Adrenal gland (tissue), 12 donors: ENCODE measurements around the gene PCDHGB7. TPM values are rescaled to one million over a fixed set of nuclear protein-coding genes. Genes with fewer than 3 reads are reported as not detected.
"Not testable (repeated sequence)": the region's sequence is repeated elsewhere in the genome, so short reads cannot be mapped to it uniquely, and the experiment has no call there.

Experiments used
- DNase-seq, 7 donors: peaks; one replicate each; pipeline ENCODE4 v3.0.0-alpha.2; 2019 to 2020
- H3K27ac ChIP-seq, 5 donors: fragments of 200-600 bp; sonication (generic) in 4 of 5; 1 replicate in 3 of 5; 2 replicates in 2 of 5; pipeline versions ENCODE4 v1.5.1 to v1.8.0; 2016 to 2020; ENCODE audit warnings: mild to moderate bottlenecking in 1 of 5
- H3K27me3 ChIP-seq: fragments of 200-600 bp; 2 replicates; pipeline ENCODE4 v1.8.0; 2021
- H3K36me3 ChIP-seq, 2 donors: fragments of 200-600 bp; replicated peaks in 1 of 2; 1 replicate in 1 of 2; 2 replicates in 1 of 2; pipeline versions ENCODE4 v1.5.1 to v1.8.0; 2018 to 2022
- H3K4me1 ChIP-seq, 2 donors: fragments of 200-600 bp; replicated peaks in 1 of 2; 1 replicate in 1 of 2; 2 replicates in 1 of 2; pipeline versions ENCODE4 v1.5.1 to v1.8.0; 2018 to 2021
- H3K4me3 ChIP-seq, 4 donors: fragments of 200-600 bp; sonication (generic) in 3 of 4; one replicate each; pipeline ENCODE4 v1.5.1; 2016 to 2018
- H3K9me3 ChIP-seq, 3 donors: fragments of 200-600 bp; sonication (generic) in 1 of 3; replicated peaks in 1 of 3; 1 replicate in 2 of 3; 2 replicates in 1 of 3; pipeline versions ENCODE4 v1.5.1 to v1.8.0; 2016 to 2021
- CTCF ChIP-seq, 6 experiments: fragments of 450-650 bp in 4 of 6; fragments of 200-600 bp in 2 of 6; sonication (generic) in 1 of 6; IDR thresholded peaks; 1 replicate in 5 of 6; 2 replicates in 1 of 6; pipeline versions ENCODE4 v1.5.1 to v1.8.0; 2016 to 2021; ENCODE audit warnings: antibody characterized with exemption in 6 of 6, mild to moderate bottlenecking in 2 of 6, moderate library complexity in 1 of 6
- POLR2A ChIP-seq, 2 donors: fragments of 450-650 bp; IDR thresholded peaks; one replicate each; pipeline ENCODE4 v1.6.1; 2017; ENCODE audit warnings: antibody characterized with exemption in 2 of 2, mild to moderate bottlenecking in 2 of 2, moderate library complexity in 1 of 2
- WGBS, 4 donors: extraction: QIAGEN DNeasy Blood & Tissue Kit in 2 of 4; methylation state at CpG; one replicate each; pipeline versions ENCODE4 v1.1.5 to v1.1.7; 2013 to 2017; 5-methylcytosine and 5-hydroxymethylcytosine counted together
- intact Hi-C, 2 donors: fragments of 100-400 bp; cut with DNase I; formaldehyde crosslinking; loops; one replicate each; pipeline versions ENCODE4 v1.14.1 to v1.15.0; 2022 to 2023
- polyA plus RNA-seq, 3 donors: library from polyadenylated mRNA; stranded (reverse); fragments of 200-250 nt in 2 of 3; fragments of 350-450 nt in 1 of 3; fragmentation: Illumina TruSeq in 1 of 3; extraction: RNeasy Lipid Tissue Mini Kit (QIAGEN cat#74804) in 1 of 3; gene quantifications; one replicate each; pipeline ENCODE4 v1.2.3, GENCODE V29; 2013 to 2014
- total RNA-seq, 9 donors: library from RNA; depleted of rRNA in 4 of 9; stranded (reverse); fragments of >200 nt in 4 of 9; fragments of 120-200 nt in 1 of 9; fragmentation: NEBNext Ultra II Directional in 1 of 9; extraction: Animal tissue kit (Norgen Biotek cat#: 25700) in 1 of 9; gene quantifications; one replicate each; pipeline versions ENCODE4 v1.1.0 to v1.2.4, GENCODE V29; 2013 to 2023
- donor health status: healthy with polysubstance abuse.
- donor health status: Bipolar disorder and iron deficiency.
- donor health status: DM: yes; HTN: yes; CAD: no.
- donor health status: DM: no; HTN: no; CAD: no.
- donor health status: DM: no; HTN: no; CAD: no.
- donor health status: DM: yes; HTN: yes; CAD: no.

The PCDHGB7 gene
- total and polyA plus RNA-seq, 12 donors, result 0.88 to 28.1 (median 15.9) TPM

- H3K4me1 ChIP-seq, H3K27ac ChIP-seq, H3K27me3 ChIP-seq, intact Hi-C loops, H3K36me3 ChIP-seq: not testable (repeated sequence)
- DNase-seq, result peak in 3 of 7 donors; percentile 24 to 45 (median 32)
- Histone ChIP-seq H3K4me3 (peak within 1 kb of the TSS in 1 of 4 donors; percentile 30), H3K9me3 (peaks cover 5 to 40% (median 8%) of the 10 kb centered on the region in 3 donors)
- 2 to 10% (median 7%) methylated on average over 7 to 24 of the region's 43 CpGs for WGBS, 4 donors
- peak in 5 of 6 experiments; percentile 23 to 46 (median 30) for TF ChIP-seq CTCF (IDR thresholded peaks at IDR 0.05)
Measured at GRCh38 chr5:141397756-141398551, 19.5 kb upstream of the PCDHGB7 start, which contains the start of gene PCDHGB5. TSS of gene PCDHGB5 (plus strand) at chr5:141397947. CDS start at chr5:141398128, 181 bp downstream.

DNA sequence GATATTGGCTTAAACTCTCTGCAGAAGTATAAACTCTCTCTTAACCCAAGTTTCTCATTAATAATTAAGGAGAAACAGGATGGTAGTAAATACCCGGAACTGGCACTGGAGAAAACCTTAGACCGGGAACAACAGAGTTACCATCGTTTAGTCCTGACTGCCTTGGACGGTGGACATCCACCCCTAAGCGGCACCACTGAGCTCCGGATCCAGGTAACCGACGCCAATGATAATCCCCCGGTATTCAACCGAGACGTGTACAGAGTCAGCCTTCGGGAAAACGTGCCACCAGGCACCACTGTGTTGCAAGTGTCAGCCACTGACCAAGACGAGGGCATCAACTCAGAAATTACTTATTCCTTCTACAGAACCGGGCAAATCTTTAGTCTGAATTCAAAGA lies 18.9 kb upstream of the PCDHGB7 start:
- DNase-seq, result no peak
- H3K36me3 ChIP-seq, result no peaks in the 10 kb centered on the region
- H3K9me3 ChIP-seq, result peaks cover 5 to 42% (median 8%) of the 10 kb centered on the region in 3 donors
- H3K27me3 ChIP-seq, result no peaks in the 10 kb centered on the region
- intact Hi-C loops, result no loop called here
- no peak overlapping the region for H3K4me3 ChIP-seq
- H3K27ac ChIP-seq, result no peak overlapping the region
- TF ChIP-seq POLR2A (IDR thresholded peaks at IDR 0.05) (no peak), CTCF (IDR thresholded peaks at IDR 0.05) (no peak)
- H3K4me1 ChIP-seq, result no peaks in the 10 kb centered on the region
- WGBS, 4 donors, result 19 to 44% (median 23%) methylated on average over 9 to 15 of the region's 15 CpGs

- DNase-seq, result no peak
- no peak overlapping the region for H3K4me3 ChIP-seq
- no peaks in the 10 kb centered on the region for H3K4me1 ChIP-seq
- no peaks in the 10 kb centered on the region for H3K27me3 ChIP-seq
- 19 to 24% (median 21%) methylated on average over 3 to 61 of the region's 61 CpGs for WGBS, 4 donors
- no peak for TF ChIP-seq CTCF (IDR thresholded peaks at IDR 0.05)
- no peak for TF ChIP-seq POLR2A (IDR thresholded peaks at IDR 0.05)
- intact Hi-C loops, result no loop called here
- H3K36me3 ChIP-seq, result no peaks in the 10 kb centered on the region
- H3K9me3 ChIP-seq, result peaks cover 5 to 44% (median 8%) of the 10 kb centered on the region in 3 donors
- no peak overlapping the region for H3K27ac ChIP-seq
Measured at GRCh38 chr5:141399555-141400258, 17.8 kb upstream of the PCDHGB7 start.

- Histone ChIP-seq H3K4me1 (no peaks in the 10 kb centered on the region), H3K27me3 (no peaks in the 10 kb centered on the region), H3K9me3 (peaks cover 0 to 64% (median 8%) of the 10 kb centered on the region in 3 donors), H3K4me3 (peak within 1 kb of the TSS in 1 of 4 donors; percentile 41), H3K27ac (no peak within 1 kb of the TSS), H3K36me3 (no peaks in the 10 kb centered on the region)
- peak in 2 of 7 donors; percentile 34 to 42 for DNase-seq
- 10 to 14% (median 11%) methylated on average over 10 to 27 of the region's 27 CpGs for WGBS, 4 donors
- TF ChIP-seq CTCF (IDR thresholded peaks at IDR 0.05), result peak in 3 of 6 experiments; percentile 32 to 37 (median 34)
- no peak for TF ChIP-seq POLR2A (IDR thresholded peaks at IDR 0.05)
- intact Hi-C loops, result no loop called here
Measured at GRCh38 chr5:141402553-141403243, 14.8 kb upstream of the PCDHGB7 start, which contains the start of gene PCDHGA9. TSS of gene PCDHGA9 (plus strand) at chr5:141402778. CDS start at chr5:141402953, 175 bp downstream.
